CD4-positive, alpha-beta T cell treated with Interleukin-4 for 1 hour (primary cell): ENCODE measurements around the gene CRMP1.
"Not testable (repeated sequence)": the region's sequence is repeated elsewhere in the genome, so short reads cannot be mapped to it uniquely, and the experiment has no call there.

Experiments
- DNase-seq, 2 donors: peaks; one replicate each; pipeline ENCODE4 v3.0.0-alpha.2; 2020 to 2022

Gene CRMP1

DNA sequence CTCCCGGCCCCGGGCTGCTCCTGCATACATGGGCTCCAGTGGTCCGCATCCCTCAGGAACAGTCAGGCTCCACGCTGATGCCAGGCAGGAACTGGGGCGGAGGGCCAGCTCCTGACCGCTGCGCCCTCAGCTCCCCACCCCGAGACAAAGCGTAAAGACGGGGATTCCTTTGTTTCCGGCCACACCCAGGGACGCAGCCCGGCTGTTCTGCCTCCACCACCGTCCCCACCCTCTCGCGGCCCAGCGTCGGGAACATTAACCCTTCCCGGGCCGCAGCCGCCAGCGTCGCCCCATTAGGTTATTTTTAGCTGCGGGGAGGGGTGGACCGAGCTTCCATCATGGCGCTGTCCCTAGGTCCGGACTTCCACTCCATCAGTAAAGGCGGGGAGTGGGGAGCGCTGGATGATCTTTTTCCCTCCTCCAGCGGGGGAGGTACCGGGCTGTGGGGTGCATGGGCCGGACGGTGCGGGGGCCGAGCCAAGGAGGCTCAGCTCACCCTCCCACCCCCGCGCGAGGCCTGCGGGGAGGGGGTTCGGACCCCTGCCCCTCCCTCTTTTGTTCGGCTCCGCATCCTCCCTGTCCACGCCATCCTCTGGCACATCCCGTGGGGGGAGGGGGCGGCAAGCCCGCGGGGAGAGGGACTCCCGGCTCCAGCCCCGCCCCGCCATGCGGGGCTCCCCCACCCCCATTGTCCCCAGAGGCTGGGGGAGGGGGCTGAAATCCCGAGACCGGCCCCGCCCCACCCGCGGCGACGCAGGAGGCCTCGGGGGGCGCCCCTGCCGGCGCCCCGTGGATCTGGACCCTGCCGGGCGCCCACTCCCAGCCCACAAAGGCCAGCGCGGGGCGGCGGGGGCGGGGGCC, 5.3 kb downstream of the CRMP1 start:
- DNase-seq, result no peak

DNA sequence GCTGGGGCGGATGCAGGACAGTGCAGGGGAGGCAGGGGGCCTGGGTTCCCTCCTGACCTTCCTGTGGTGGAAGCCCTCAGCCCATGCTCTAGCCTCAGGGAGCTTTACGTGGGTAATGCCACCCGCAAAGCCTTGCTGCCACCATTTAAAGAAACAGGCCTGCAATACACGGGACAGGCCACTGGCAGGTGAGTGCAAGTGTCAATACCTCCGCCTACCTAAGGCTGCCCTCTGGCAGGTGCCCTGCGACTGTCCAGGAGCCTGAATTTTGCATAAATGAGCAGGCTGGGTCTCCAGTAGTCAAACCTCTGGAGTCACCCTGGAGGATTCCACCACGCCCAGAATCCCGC, 5.9 kb downstream of the CRMP1 start:
- DNase-seq, result no peak

DNA sequence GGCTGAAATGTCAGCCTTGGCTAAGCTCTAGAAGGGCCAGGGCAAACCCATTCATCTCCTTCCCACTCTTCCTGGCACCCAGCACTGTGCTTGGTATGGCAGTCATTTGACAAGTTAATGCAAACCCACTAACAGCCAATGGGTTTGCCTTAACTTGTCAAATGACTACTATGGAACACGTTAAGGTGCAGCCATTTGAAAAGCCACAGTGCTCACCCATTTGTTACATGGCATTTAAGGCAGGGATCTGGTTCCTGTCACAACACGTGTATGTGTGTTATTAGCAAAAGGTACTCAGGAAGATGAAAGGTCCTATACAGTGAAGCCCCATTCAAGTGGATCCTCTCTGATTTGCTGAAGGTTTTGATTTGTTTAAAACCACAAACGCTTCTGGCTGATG, 7.2 kb downstream of the CRMP1 start:
- no peak for DNase-seq

DNA sequence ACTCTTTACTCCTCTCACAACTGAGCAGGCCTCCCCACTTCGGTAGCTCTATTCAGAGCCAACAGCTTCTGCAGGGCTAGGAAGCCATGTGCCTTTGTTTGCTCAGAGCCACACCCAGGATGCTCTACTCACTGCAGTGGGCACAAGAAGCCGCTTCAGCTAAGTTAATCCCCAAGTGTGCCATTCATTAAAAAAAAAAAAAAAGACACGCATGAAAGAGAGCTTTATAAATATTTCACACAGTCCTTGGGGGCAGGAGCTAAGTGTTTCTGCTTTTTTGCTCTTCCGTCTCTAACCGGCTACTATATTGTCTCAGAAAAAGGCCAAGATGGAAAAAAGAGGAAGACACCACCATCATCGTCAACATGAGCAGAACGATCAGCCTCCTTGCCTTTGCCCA, 8.1 kb downstream of the CRMP1 start:
- no peak for DNase-seq

DNA sequence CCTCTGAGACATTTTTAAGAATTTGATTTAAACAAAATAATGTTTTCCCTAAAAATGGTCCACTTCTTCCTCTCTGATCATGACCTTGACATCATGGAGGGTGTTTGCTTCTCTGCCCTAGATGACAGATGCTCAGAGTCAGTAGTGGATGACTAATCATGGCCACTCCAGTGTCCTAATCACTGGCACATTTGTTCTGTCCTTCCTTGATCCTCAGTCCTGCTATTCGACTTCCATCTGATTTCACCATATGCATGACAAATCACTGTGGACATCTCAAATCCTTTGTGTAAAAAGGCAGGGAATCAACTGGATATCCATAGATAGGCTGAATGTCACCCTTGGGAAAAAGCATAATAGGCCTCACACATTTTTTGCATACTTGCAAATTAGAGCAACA, 9.0 kb downstream of the CRMP1 start:
- DNase-seq, result no peak

DNA sequence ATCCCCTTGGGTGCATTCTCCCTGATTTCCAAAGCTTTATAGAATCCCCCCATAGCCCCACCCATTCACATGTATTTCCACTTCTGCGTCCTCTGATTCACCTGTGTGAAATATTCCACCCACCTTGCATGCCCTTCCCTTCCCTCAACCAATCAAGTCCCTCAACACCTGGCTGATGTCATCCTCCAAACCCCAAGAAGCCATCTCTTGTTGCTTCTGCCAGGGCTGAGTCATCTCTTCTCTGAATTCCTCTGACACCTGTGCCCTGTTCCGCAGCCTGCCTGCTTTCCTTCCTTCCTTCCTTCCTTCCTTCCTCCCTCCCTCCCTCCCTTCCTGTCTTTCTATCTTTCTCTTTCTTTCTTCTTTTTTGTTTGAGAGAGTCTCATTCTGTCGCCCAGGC, 9.9 kb downstream of the CRMP1 start:
- no peak for DNase-seq

DNA sequence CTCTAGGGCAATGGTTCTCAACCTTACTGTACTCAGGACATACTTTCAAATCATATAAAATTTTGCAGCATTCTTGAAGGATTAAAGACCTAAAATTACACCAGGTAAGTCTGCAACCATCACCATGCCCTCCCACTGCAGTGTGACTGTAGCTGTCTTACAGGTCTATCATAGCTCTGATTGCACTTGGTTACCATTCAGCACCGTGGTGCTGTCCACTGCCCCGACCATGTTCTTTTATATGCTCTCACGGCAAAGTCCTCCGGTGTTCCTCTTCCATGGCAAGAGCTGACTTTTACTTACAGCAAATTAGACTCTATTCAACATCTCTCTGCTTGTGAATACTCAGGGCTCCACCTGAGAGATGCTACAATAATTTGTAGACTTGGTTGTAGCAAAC, 11.5 kb downstream of the CRMP1 start:
- no peak for DNase-seq

DNA sequence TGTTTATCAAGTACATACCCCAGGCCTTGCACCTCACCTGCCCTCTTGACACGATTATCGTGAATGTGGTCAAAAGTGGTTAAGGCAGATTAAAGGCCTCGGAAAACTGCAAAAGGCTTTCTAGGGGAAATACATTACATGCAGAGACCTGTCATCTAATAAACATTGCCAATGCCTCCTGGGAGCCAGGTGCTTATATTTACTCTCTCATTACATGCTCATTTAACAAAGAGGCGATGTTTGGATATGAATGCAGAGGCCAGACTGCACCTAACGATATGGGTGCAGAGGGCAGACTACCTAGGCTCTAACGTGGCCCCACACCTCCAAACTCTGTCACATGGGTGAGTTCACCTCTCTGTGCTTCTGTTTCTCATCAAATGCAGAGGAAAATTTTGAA, 14.5 kb downstream of the CRMP1 start:
- no peak for DNase-seq

DNA sequence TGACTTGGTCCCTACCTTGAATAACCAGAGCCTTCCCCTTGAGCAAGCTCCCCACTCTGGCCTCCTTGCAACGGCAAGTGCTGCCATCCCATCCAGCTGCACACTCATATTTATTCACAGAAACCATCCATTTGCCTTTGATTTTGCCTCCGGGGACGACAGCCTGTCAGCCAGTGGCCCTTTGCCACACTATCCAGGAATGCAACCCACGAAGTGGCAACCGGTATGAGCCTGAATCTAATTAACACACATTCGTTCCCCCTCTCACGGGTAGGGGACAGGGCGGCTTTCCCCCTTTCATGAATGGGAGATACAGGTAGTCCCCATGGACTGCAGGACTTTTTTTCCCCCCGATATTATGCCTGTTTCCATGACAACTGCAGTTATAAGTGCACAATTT, 15.5 kb downstream of the CRMP1 start:
- no peak for DNase-seq

DNA sequence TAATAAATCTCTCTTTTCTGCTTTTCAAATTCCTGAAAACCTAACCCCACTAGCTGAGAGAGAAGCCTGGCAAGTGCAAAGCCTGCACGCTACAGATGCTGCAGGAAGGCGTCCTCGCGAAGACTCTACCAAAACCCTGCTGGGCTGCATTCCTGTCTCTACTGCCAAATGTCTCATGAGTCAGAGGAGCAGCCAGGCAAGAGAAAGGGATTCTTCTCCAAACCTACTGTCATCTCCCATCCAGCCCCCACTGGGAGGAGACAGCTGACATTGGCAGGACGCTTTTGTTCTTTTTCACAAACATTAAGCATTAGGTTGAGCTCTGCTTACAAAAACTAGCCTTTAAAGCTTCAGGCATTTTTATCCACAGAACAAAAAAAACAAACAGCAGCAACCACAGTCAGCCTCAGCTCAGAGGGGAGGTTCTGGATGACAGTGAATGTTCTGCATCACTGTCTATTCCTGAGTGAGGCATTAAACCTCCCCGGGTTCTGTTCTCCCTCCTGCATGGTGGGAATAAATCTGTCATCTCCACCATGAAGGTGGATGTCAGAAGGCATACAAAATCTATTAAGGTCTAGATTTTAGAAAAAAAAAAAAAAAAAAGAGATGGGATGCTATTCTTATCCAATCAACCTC, 18.0 kb downstream of the CRMP1 start:
- no peak for DNase-seq

DNA sequence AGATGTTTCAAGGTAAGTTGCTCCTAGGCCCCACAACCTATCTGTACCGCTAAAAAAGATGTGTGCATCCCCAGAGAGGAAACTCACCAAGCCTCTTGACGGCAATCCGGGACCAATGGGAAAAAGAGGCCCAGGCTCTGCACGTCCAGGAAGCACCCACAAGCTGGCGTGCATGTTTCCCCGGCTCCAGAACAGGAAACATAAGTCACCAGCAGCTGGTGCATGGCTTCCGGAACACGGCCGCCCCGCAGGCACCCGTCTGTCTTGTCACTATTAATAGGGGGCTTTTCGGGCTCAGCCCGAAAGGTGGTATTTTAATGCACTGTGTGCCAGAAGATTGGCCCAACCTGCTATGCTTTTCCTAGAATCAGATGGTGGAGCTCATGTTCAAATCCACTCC, 22.2 kb downstream of the CRMP1 start:
- DNase-seq, result no peak

DNA sequence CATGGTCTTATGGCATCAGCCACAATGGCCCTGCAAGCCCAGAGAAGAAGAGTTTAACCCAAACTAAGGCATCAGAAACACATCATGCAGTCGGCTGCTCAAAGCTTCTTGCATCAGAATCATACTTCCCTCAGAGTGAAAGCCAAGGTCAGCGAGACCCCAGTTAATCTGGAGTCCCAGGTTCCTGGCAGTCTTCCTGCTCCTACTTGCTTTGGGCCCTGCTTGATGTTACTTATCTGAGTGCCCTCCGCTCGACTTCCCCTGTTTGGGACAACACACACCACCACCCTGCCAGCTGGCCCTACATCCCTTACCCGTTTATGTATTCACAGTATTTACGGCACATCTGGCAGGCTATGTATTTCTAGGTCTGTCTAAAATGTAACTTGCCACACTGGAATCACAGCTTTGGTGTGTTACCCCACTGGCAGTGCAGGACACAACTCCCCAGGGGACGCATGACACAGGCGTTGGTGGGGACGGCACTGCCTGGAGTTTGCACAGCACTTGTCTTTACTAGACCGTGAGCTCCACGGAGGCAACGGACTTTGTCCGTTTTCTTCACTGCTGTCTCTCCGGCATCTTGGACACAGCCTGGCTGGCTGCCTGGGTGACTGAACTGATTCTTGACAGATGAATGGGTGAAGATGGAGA, 22.8 kb downstream of the CRMP1 start:
- DNase-seq, result no peak

DNA sequence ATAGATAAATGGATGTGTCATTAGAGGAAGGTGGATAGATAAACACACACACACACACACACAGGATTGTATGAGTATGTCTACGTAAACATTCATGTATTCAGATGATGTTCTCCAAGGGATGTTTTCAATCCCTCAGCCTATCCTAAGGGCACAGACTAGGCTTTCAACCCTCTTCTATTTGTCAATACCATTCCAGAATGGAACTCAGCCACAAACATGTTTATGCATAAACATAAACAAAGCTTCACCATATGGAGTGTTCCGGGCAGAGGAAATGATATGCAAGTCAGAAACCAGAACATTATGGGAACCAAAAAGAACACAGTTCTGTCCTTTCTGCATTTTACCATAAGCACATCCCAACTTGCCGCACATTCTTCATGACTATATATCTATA, 25.0 kb downstream of the CRMP1 start:
- DNase-seq, result no peak

DNA sequence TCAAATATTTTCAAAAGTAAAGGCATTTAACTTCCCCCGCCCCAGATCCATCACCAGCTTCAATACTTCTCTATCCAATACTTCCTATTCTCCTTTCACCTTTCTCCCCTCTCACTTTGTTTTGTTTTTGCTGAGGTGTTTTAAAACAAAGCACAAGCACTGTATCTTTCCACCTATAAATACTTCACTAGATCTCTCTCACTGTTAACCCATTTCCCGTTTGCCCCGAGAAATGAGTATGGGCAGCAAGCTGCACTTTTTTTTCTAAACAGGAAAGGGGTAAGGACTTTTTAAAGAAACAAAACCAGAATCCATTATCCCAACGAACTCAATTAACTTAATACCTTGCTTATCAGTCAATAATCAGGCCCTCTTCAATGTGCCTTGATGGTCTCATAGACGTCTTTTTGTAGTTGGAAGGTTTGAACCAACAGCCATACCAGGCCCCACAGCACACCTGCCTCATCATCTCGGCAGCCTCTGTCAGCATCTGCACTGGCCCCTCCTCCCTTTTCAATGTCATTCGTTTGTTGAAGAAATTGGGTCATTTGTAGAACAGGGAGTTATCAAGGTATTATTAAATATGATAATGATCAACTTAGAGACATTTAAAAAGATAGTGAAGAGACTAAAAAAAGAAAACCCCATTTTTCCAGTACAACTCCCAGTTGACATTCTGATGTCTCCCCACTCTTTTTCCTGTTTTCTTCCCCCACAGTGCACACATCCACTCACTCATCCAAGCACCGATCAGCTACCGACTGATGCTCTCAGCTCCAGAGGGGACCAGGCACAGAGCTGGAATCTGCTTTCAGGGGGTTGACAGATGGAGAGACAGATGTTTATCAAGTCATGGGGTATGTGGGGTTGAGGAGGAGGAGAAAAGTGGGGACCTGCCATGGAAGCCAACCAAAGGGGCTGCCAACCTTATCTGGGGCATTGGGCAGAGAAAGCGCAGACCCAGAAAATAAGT, 25.8 kb downstream of the CRMP1 start:
- no peak for DNase-seq

DNA sequence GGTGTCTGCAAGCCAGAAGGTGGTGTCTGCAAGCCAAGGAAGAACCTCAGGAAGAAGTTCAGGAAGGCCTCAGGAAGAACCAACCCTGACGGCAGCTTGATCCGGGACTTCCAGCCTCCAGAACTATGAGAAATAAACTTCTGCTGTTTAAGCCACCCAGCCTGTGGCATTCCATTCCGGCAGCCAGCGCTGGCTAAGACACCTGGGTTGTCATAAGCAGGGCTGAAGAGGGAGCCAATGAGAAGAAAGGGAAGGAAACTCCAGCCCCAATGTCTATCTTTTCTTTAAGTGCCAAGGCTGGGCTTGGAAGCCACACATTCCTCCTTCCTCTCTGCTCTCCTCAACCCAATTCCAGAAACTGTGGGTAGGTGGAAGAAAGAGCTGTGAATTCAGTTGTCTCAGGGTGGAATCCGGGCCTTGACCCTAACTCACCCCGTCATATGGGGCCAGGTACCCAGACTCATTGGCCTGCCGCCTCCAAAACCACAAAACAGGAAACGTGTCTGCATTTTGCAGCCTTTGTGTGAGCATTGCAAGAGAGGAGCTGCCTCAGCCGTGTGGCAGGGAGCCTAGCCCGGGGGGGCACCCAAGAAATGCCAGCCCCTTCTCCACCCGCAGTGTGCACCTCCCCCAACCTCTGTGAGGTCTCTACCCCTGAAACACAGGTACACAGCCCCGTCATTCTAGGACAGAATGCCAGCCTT, 26.8 kb downstream of the CRMP1 start:
- DNase-seq, result no peak

DNA sequence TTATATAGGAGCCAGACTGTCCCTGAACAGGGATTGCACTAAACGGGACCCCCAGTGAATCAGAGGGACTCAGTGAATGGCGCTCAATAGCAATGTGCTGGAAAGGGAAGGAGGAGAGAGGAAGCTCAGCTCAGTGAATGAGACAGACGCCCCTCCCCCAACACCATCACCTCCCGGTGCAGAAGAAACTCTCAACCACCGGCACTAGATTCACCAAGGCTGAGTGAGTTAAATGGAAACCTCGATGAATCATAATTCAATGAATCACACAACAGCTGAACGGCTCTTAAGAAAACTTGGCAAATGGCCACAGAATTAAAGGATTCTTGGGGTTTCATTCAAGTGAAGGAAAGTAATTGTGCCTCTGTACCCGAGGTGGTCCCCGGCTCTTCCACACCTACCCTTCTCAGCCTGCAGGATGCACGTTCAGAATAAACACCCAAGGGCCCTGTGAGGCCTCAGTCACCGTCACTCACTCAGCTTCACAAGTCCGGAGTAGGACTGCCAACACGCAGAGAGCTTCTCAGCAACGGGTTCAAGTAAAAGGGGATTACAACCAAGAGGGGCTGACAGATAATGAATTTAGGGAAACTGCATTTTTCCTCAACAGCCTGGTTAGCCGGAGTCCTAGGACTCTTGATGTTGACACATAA, 29.3 kb downstream of the CRMP1 start:
- no peak for DNase-seq

DNA sequence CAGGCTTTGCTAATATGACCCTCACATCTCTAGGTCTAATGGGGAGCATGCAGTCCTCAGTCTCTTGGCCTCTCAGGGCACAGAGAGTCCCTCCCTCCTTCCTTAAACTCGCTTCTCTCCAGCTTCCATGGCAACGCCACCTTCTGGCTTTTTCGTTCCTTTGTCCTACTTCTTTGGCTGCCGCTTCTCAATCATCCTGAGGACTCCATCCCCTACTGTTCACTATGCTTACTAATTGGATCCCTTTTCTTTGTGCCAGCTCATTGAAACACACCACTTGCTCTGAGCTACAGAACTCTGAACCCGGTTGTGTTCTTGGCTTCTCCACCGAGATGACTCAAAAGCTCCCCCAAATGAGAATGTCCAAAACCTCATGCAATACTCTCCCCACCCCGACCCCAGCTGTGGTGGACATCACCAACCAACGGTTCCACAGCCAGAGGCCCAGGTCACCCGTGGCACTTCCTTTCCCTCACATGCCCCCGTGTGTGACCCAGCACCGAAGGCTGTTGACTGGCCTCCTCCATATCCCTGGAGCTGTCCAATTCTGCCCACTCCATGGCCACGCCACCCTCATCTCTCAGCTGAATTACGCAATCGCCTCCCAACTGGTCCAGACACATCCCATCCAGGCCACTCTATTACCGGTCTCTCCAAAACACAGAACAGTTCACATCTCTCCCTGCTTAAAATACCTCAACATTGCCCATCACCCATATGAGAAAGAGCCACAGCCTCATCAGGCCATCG, 34.7 kb downstream of the CRMP1 start:
- no peak for DNase-seq

DNA sequence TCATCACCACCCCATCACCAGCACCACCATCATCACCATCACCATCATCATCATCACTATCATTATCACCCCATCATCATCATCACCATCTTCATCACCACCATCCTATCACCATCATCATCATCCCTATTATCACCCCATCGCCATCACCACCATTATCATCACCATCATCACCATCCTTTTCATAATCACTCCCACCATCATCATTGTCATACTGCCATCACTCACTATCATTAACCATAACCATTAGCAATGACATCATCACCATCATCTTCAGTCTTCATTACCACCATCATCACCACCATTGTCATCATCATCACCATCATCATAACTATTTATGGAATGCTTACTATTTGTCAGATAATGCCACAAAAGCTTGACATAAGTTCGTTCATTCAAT, 35.7 kb downstream of the CRMP1 start:
- DNase-seq, result no peak

DNA sequence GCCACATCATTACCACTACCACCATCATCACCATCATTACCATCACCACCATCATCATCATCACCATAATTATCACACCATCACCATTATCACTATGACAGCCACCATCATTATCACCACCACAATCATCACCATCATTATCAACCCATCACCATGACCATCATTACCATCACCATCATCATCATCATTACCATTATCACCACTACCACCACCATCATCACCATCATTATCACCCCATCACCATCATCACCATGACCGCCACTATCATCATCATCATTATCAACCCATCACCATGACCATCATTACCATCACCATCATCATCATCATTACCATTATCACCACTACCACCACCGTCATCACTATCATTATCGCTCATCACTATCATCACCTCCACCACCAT, 36.5 kb downstream of the CRMP1 start:
- not testable (repeated sequence) for DNase-seq

DNA sequence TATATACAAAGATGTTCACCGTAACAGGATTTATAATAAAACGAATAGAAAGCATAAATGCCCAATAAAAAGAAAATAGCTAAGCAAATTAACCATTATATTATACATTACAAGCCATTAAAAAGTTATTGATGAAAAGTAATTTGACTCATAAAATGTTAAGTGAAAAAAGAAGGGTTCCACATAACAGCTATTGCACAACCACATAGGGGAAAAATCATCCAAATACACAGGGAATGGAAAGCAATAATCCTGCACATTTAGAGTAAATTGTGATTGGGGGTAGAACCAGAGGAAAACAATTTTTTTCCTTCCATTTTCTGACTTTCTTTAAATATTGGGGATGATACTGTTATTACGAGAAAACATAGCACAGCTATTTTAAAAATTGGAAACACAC, 38.0 kb downstream of the CRMP1 start:
- DNase-seq, result no peak
